Measurements from ENCODE around the gene CD8B. TPM values are rescaled to one million over a fixed set of nuclear protein-coding genes. Genes with fewer than 3 reads are reported as not detected.
"Not testable (repeated sequence)": the region's sequence is repeated elsewhere in the genome, so short reads cannot be mapped to it uniquely, and the experiment has no call there.

Gene CD8B
- total RNA-seq, 1 experiment from 2014 or later, result 0.24 TPM

GRCh38 chr2:86835548-86835889 lies 26.2 kb downstream of the CD8B start:
- not testable (repeated sequence) for H3K4ac ChIP-seq (ENCODE audit: low read depth, low read length); H3K27ac ChIP-seq (ENCODE audit: insufficient read length, low read depth, low read length); H3K9me3 Mint-ChIP-seq; H3K23ac ChIP-seq (ENCODE audit: insufficient read length, low read depth, low read length); H3K4me2 ChIP-seq (ENCODE audit: insufficient read depth, insufficient read length, low read length); H4K5ac ChIP-seq (ENCODE audit: insufficient read length, low read depth, low read length); H3K56ac ChIP-seq (ENCODE audit: insufficient read length, low read depth, low read length); H3K27me3 ChIP-seq (ENCODE audit: insufficient read depth, low read length); H4K20me1 ChIP-seq (ENCODE audit: control insufficient read depth, insufficient read depth, insufficient read length); H3K36me3 Mint-ChIP-seq (ENCODE audit: insufficient read depth in 1 of 3, low read depth in 3 of 3); DNase-seq; H3T11ph ChIP-seq (ENCODE audit: low read length); H3K23me2 ChIP-seq (ENCODE audit: insufficient read length, low read depth, low read length, poor library complexity, severe bottlenecking); H4K8ac ChIP-seq (replicated peaks; ENCODE audit: insufficient read length, low read depth, low read length); H3K9ac ChIP-seq (ENCODE audit: extremely low read depth, insufficient read length, low read length); H2BK20ac ChIP-seq (ENCODE audit: low read depth, low read length, poor library complexity, severe bottlenecking); H3K18ac ChIP-seq (ENCODE audit: insufficient read length, low read depth, low read length); H3K4me1 ChIP-seq (ENCODE audit: insufficient read depth, low read length); H2AFZ ChIP-seq (ENCODE audit: low read length); H2BK12ac ChIP-seq (ENCODE audit: insufficient read length, low read depth, low read length); H2BK5ac ChIP-seq (ENCODE audit: insufficient read length, low read length); H3K9me3 ChIP-seq (ENCODE audit: control insufficient read depth, low read depth, low read length); H3K14ac ChIP-seq (ENCODE audit: insufficient read depth, low read length); H4K91ac ChIP-seq (ENCODE audit: insufficient read length, low read depth, low read length); H3K27ac Mint-ChIP-seq; H3K27me3 Mint-ChIP-seq (ENCODE audit: low read depth); H3K79me2 ChIP-seq (ENCODE audit: insufficient read depth, low read length); H3K79me1 ChIP-seq (ENCODE audit: insufficient read depth, low read depth, low read length, poor library complexity, severe bottlenecking); H2BK120ac ChIP-seq (ENCODE audit: low read depth, low read length, poor library complexity, severe bottlenecking); H2BK15ac ChIP-seq (ENCODE audit: low read depth, low read length); H3K4me3 Mint-ChIP-seq; H2AK5ac ChIP-seq (ENCODE audit: insufficient read length, low read length)
- no CpG with 5 or more reads among the region's 4 CpGs for WGBS (ENCODE audit: extremely low coverage, insufficient read length, low lambda C conversion rate)
- peaks cover 21 to 35% of the 10 kb centered on the region in 2 experiments for H3K4me1 Mint-ChIP-seq
